HepG2 (cell line): ENCODE data around the gene PKMYT1. TPM values are rescaled to one million over a fixed set of nuclear protein-coding genes. Genes with fewer than 3 reads are reported as not detected.

ENCODE experiments used
- DNMT3B ChIP-seq: conservative IDR thresholded peaks from 2 replicates; pipeline ENCODE4 v1.6.1; 2016; ENCODE audit warnings: missing biosample characterization, control low read depth
- ZNF121 ChIP-seq: sonication (generic); formaldehyde crosslinking; IDR thresholded peaks from 2 replicates; pipeline ENCODE4 v1.5.0; 2020; ENCODE audit warnings: mild to moderate bottlenecking, missing genetic modification reagents
- ZNF256 ChIP-seq: sonication (generic); formaldehyde crosslinking; conservative IDR thresholded peaks from 2 replicates; pipeline ENCODE4 v1.4.0; 2020; ENCODE audit warnings: missing genetic modification reagents
- polyA plus RNA-seq, 8 experiments: library from polyadenylated mRNA; depleted of rRNA in 3 of 8; stranded (reverse) in 7 of 8; unstranded in 1 of 8; fragments of >200 nt; fragmentation: Illumina TruSeq in 4 of 8; extraction: Trizol in 4 of 8; gene quantifications; 2 replicates each; pipeline versions ENCODE4 v1.2.1 to v1.2.3, GENCODE V29; 2011 to 2016; ENCODE audit warnings: low read depth in 4 of 8, missing spikeins in 1 of 8, mixed read lengths in 1 of 8; ENCODE audit not compliant: insufficient read depth in 1 of 8
- total RNA-seq, 5 experiments: library from RNA; depleted of rRNA; stranded (reverse); fragments of >200 nt; fragmentation: Illumina TruSeq; extraction: Trizol; gene quantifications; 2 replicates each; pipeline ENCODE4 v1.2.3, GENCODE V29; 2016; ENCODE audit warnings: low read depth in 1 of 5
- TF ChIP-seq, protein P1 (sequence below): sonication (generic); formaldehyde crosslinking; IDR thresholded peaks from 2 replicates; pipeline ENCODE4 v1.4.0; 2020; ENCODE audit warnings: mild to moderate bottlenecking, missing genetic modification reagents
- TF ChIP-seq, protein P2 (sequence below): sonication (generic); formaldehyde crosslinking; IDR thresholded peaks from 2 replicates; pipeline ENCODE4 v1.8.1; 2023; ENCODE audit warnings: mild to moderate bottlenecking, missing genetic modification reagents
- TF ChIP-seq, protein P3 (sequence below): sonication (generic); formaldehyde crosslinking; IDR thresholded peaks from one replicate; pipeline ENCODE4 v1.5.1; 2020; ENCODE audit warnings: mild to moderate bottlenecking, missing genetic modification reagents; ENCODE audit errors: not compliant biosample characterization

PKMYT1 gene
- total and polyA plus RNA-seq, 2 of the 13 experiments (the other 11 are each of a cell fraction or from before 2014, with no cell fraction given), result 7.0 to 27.8 TPM

DNA sequence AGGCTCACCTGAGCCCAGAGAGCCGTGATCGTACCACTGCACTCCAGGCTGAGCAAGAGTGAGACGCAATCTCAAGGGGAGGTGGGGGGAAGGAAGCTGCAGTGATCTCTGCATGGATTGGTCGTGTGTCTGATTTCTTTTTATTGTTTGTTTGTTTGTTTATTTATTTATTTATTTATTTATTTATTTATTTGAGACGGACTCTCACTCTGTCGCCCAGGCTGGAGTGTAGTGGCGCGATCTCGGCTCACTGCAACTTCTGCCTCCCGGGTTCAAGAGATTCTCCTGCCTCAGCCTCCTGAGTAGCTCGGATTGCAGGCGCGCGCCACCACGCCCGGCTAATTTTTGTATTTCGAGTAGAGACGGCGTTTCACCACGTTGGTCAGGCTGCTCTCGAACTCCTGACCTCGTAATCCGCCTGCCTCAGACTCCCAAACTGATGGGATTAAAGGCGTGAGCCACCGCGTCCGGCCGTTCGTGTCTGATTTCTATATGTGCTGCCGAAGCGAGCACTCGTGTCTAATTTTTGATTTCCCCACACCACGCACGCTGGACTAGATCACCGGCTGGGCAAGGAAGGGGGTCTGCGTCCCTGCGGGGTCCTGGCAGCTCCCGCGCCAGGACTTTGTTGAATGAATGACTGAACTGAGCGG is 39.5 kb upstream of the PKMYT1 start (continued):
- TF ChIP-seq, protein P1, sequence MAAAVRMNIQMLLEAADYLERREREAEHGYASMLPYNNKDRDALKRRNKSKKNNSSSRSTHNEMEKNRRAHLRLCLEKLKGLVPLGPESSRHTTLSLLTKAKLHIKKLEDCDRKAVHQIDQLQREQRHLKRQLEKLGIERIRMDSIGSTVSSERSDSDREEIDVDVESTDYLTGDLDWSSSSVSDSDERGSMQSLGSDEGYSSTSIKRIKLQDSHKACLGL (CRISPR knock-in tag), result no peak
- TF ChIP-seq ZNF121 (CRISPR knock-in tag) (no peak), ZNF256 (CRISPR knock-in tag) (no peak), DNMT3B (CRISPR knock-in tag) (no peak)
- TF ChIP-seq, protein P2, sequence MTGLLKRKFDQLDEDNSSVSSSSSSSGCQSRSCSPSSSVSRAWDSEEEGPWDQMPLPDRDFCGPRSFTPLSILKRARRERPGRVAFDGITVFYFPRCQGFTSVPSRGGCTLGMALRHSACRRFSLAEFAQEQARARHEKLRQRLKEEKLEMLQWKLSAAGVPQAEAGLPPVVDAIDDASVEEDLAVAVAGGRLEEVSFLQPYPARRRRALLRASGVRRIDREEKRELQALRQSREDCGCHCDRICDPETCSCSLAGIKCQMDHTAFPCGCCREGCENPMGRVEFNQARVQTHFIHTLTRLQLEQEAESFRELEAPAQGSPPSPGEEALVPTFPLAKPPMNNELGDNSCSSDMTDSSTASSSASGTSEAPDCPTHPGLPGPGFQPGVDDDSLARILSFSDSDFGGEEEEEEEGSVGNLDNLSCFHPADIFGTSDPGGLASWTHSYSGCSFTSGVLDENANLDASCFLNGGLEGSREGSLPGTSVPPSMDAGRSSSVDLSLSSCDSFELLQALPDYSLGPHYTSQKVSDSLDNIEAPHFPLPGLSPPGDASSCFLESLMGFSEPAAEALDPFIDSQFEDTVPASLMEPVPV (CRISPR knock-in tag), result no peak
- TF ChIP-seq, protein P3, sequence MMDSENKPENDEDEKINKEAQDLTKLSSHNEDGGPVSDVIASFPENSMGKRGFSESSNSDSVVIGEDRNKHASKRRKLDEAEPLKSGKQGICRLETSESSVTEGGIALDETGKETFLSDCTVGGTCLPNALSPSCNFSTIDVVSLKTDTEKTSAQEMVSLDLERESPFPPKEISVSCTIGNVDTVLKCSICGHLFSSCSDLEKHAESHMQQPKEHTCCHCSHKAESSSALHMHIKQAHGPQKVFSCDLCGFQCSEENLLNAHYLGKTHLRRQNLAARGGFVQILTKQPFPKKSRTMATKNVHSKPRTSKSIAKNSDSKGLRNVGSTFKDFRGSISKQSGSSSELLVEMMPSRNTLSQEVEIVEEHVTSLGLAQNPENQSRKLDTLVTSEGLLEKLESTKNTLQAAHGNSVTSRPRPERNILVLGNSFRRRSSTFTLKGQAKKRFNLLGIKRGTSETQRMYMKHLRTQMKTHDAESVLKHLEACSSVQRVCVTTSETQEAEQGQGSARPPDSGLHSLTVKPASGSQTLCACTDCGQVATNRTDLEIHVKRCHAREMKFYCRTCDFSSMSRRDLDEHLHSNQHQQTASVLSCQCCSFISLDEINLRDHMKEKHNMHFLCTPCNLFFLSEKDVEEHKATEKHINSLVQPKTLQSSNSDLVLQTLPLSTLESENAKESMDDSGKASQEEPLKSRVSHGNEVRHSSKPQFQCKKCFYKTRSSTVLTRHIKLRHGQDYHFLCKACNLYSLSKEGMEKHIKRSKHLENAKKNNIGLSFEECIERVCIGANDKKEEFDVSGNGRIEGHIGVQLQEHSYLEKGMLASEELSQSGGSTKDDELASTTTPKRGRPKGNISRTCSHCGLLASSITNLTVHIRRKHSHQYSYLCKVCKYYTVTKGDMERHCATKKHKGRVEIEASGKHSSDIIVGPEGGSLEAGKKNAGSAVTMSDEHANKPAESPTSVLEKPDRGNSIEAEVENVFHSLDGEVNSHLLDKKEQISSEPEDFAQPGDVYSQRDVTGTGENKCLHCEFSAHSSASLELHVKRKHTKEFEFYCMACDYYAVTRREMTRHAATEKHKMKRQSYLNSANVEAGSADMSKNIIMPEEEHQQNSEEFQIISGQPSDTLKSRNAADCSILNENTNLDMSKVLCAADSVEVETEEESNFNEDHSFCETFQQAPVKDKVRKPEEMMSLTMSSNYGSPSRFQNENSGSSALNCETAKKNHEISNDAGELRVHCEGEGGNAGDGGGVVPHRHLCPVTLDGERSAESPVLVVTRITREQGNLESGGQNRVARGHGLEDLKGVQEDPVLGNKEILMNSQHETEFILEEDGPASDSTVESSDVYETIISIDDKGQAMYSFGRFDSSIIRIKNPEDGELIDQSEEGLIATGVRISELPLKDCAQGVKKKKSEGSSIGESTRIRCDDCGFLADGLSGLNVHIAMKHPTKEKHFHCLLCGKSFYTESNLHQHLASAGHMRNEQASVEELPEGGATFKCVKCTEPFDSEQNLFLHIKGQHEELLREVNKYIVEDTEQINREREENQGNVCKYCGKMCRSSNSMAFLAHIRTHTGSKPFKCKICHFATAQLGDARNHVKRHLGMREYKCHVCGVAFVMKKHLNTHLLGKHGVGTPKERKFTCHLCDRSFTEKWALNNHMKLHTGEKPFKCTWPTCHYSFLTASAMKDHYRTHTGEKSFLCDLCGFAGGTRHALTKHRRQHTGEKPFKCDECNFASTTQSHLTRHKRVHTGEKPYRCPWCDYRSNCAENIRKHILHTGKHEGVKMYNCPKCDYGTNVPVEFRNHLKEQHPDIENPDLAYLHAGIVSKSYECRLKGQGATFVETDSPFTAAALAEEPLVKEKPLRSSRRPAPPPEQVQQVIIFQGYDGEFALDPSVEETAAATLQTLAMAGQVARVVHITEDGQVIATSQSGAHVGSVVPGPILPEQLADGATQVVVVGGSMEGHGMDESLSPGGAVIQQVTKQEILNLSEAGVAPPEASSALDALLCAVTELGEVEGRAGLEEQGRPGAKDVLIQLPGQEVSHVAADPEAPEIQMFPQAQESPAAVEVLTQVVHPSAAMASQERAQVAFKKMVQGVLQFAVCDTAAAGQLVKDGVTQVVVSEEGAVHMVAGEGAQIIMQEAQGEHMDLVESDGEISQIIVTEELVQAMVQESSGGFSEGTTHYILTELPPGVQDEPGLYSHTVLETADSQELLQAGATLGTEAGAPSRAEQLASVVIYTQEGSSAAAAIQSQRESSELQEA, result no peak
